HG02840 (cell line): Measurements from ENCODE around the gene C2orf68.
"Not testable (repeated sequence)": the region's sequence is repeated elsewhere in the genome, so short reads cannot be mapped to it uniquely, and the experiment has no call there.

Experiments
- ATAC-seq: cut with Tn5 transposase; IDR thresholded peaks from one replicate; pipeline ENCODE4 v1.9.1; 2021; ENCODE audit warnings: mild to moderate bottlenecking, moderate library complexity, moderate number of reproducible peaks; ENCODE audit not compliant: unreplicated experiment, low FRiP score

Gene C2orf68

DNA sequence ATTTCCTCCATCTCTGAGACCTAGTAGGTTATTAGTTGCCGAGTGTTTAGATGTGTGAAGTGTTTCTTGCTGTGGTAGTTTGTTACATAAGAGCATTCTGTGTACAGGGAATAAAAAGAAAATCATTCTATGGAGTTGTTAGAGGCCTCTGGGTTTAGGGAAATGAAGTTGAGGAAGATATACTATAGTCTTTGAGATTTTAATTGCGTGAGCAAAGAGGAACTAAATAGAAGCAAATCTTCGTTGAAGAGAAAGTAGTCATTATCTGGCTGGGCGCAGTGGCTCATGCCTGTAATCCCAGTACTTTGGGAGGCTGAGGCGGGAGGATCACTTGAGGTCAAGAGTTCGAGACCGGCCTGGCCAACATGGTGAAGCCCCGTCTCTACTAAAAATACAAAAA lies 23.1 kb upstream of the C2orf68 start:
- no peak for ATAC-seq

DNA sequence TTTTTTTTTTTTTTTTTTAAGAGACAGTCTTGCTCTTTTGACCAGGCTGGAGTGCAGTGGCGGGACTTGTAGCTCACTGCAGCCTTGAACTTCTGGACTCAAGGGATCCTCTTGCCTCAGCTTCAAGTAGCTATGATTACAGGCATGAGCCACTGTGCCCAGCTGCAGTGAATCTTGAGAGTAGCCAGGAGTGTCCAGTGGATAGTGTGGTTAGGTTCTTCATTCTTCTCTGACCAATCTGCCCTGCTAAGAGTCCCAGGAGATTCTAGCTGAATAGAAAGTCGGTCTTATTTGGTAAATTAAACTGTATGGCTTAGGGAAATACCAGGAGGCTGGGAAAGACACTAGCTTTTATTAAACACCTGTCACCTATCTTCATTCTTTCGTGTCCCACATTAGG lies 19.4 kb upstream of the C2orf68 start:
- ATAC-seq, result no peak

DNA sequence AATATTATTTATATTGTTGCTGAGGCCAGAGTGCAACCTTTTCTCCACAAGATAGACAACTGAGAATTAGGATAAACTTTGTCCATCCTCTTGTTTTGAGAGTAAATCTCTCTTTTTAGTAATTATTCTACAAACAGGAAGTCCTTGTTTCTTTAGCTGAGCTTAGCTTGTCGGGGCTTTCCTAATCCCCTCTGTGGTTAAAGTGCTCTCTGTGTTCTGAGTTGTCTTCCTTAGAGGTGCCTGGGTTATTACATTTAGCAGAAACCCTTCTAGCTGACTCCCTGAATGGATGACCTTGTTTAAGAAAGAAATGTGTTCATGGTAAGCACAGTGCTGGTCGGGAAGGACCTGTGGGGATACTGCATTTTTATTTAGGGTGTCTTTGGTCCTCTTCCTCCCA lies 16.8 kb upstream of the C2orf68 start:
- ATAC-seq, result no peak

DNA sequence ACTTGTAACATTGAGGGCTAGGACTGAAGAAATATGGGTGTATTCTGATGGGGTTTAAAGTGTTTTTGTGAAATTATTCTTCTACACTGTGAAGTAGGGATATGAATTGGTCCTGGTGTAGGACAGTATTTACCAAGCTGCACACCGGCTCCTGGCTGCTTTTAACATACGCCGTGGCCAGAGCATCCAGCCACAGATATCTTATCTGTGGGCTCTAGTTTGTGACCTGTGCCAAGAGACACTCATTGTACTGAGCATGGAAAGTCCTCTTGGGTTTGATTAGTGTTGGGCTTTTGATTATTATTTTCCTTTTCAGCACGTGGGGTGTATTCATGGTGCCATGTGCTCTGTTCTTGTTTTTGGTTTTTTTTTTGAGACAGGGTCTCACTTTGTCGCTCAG lies 12.1 kb upstream of the C2orf68 start:
- no peak for ATAC-seq

DNA sequence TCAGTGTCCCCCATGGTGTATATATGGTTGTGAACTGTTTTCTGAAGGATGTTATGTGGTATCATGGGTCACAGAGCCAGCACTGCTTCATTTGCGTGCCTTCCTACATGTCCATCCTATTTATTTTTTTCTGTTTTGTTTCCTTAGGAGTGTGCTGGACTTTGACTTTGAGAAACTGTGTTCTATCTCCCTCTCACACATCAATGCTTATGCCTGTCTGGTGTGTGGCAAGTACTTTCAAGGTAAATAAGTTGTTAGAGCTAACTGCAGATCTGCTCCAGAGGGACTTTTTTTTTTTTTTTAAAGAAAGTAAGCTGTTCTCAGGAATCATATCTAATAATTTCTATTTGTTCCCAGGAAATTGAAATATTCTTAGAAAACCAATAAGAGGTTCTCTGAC lies 9.5 kb upstream of the C2orf68 start:
- ATAC-seq, result no peak

DNA sequence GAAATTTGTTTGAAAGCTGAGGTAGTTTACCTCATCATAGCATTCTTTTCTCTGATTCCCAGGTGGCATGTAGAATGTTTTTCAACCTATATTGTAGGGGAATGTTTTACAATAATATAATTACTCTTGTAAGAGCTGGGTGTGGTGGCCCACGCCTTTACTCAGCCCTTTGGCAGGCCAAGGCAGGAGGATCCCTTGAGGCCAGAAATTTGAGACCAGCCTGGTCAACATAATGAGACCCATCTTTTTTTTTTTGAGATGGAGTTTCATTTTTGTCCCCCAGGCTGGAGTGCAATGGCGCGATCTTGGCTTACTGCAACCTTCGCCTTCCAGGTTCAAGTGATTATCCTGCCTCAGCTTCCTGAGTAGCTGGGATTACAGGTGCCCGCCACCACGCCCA lies 7.8 kb upstream of the C2orf68 start:
- no peak for ATAC-seq

DNA sequence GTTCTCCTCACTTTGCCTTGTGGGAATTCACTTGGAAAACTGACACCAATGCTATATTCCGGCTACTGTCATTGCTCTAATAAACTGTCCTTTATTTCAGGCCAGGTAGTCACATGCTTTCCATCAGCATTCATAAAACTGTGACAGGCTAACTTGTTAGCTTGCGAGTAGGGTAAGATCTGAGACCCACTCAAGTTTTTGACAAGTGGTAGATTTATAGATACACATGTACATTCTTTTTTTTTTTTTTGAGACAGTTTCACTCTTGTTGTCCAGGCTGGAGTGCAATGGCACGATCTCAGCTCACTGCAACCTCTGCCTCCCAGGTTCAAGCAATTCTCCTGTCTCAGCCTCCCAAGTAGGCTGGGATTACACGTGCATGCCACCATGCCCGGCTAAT lies 5.9 kb upstream of the C2orf68 start:
- ATAC-seq, result not testable (repeated sequence)

DNA sequence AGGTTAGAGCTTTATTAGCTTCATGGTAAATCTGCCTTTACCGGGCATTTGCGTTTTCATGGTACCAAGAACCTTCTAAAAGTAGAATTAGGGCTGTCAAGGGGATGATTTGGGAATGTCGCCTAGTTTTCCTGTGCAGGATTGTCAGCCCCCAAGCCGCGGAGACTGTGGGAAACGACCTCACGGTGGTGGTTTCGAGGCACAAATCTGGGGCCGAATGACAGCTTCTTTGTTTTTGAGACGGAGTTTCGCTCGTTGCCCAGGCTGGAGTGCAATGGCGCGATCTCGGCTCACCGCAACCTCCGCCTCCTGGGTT lies 3.5 kb upstream of the C2orf68 start:
- no peak for ATAC-seq

DNA sequence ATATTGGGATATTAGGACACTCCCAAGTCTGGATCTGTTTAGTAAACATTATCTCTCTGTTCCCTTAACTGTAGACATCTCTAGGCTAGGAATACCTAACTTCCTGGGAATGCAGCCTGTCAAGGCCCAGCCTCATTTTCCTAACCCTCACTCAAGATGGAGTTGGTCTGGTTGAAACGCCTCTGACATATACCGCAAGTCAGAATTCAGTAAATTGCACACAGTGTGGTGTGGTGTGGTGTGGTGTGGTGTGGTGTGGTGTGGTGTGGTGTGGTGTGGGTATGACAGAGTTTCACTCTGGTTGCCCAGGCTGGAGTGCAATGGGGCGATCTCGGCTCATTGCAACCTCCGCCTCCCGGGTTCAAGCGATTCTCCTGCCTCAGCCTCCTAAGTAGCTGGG lies 2.9 kb upstream of the C2orf68 start:
- not testable (repeated sequence) for ATAC-seq

DNA sequence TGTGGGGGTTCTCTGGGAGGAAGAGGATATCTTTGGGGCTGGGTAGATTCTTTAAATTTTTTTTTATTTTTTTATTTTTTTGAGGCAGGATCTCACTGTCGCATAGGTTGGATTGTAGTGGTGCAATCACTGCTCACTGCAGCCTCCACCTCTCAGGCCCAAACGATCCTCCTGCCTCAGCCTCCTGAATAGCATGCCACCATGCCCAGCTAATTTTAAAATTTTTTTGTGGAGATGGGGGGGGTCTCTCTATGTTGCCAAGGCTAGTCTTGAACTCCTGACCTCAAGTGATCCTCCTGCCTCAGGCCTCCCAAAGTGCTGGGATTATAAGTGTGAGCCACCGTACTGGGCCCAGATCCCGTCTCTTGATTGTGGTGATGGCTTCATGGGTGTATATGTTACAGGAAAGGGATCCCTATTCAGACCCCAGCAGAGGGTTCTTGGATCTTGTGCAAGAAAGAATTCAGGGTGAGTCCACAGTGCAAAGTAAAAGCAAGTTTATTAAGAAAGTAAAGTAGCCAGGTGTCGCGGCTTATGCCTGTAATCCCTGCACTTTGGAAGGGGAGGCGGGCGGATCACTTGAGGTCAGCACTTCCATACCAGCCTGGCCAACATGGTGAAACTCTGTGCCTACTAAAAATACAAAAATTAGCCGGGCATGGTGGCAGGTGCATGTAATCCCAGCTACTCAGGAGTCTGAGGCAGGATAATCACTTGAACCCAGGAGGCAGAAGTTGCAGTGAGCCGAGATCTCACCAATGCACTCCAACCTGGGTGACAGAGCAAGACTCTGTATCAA lies 2.0 kb upstream of the C2orf68 start:
- no peak for ATAC-seq

DNA sequence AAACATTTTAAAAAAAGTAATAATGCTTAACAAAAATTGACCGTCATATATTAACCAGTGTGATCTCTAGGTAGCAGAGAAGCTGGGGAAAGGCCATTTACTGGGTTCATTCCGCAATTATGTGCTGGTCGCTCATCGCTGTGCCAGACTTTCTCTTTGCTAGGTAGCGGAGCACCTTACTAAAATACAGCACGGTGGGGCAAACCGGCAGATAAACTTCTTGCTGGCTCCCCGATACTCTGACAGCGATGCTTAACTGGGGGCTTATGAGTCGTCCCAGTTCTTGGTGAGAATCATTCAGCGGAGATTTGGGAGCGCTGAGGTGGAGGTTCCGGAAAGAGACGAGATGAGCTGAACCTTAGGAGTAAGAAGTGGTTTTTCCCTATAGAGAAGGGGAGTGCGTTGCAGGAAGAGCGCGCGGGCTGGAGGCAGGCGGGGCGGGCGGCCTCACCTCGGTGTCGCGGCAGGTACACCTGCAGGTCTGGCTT lies 605 bp downstream of the C2orf68 start:
- ATAC-seq, result no peak

DNA sequence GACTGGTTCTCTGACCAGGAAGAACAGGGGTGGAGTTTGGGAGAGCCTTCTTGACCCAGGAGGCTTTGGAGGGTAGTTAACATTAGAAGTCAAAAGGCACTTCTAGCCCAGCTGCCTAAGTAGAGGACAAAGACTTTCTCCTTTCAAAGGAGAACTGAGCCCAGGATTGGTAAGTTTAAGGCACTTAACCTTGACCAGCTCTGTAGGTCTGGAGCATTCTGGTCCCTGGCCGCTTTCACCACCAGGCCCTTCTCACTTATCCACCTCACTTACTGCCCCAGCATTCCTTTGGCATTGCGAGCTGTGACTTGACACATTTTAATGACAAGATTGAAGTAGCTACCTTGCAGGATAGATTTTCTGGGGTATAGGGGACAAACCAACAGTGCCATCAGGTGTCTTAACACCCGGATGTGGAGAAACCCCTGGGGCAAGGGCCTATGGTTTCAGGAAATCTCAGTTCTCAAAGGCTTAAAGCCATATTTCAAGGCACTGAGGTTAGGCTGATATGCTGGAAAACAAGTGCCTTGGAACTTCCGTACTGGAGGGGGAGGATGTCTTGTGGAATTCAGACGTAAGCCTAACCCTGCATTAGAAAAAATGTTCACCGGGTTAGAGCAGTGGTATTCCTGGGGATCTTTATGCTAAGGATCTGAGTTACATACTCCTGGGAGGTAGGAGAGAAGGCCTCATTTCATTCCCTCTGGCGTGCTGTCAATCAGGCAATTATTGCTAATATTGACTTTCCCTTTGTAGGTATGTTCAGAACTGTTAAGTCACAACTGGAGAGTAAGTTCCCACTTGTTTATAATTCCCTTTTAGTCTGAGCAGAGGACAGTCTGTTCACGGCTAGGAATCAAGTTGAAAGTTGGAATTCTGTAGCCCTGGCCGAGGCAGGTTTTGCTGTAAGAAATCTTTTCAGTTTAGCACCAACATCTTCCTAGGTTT lies 4.3 kb downstream of the C2orf68 start:
- ATAC-seq, result no peak

DNA sequence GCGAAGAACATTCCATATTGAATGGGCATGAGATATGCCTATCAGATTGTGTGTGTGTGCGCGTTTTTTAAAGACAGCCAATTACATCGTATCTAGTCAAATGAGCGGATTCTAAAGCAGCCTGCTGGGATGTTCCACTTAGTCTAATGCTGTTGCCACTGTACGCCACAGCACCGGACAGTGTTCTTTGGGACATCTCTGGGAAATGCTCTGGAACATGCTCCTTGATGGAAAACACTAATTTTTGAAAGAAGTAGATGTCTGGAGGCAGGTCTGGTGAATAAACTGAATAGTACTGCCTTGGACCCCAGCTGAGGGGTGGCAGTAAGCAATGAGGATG lies 5.8 kb downstream of the C2orf68 start:
- no peak for ATAC-seq

DNA sequence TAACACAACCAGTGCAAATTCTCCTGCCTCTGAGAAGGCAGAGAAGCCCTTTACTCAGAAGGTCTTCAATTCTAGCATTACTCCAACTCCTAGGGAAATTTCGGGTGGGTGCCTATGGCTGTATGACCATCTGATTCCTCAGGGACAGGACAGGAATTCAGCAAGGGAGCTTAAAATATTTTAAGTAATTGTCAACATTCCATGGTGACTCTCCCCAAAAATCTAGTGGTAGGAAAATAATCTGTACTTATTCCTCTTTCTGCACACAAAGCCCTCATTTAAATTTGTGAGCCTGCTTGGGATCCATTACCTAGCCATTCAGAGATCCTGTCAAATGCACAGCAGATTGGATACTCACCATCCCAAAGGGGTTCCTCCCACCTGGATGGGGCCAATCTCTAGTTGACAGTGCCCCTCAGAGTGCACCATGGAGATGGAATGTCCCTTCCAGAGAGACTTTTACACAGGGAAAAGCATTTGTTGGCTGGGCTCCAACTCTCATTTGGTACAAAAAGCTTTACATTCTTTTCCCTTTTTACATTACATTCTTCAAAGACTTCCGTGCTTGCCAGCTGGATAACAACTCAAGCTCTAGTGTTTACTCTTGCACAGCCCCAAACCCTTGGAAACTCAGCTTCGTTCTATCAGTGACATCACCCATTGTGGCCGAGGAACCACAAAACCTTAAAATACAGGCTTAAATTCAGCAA lies 6.3 kb downstream of the C2orf68 start:
- ATAC-seq, result no peak

DNA sequence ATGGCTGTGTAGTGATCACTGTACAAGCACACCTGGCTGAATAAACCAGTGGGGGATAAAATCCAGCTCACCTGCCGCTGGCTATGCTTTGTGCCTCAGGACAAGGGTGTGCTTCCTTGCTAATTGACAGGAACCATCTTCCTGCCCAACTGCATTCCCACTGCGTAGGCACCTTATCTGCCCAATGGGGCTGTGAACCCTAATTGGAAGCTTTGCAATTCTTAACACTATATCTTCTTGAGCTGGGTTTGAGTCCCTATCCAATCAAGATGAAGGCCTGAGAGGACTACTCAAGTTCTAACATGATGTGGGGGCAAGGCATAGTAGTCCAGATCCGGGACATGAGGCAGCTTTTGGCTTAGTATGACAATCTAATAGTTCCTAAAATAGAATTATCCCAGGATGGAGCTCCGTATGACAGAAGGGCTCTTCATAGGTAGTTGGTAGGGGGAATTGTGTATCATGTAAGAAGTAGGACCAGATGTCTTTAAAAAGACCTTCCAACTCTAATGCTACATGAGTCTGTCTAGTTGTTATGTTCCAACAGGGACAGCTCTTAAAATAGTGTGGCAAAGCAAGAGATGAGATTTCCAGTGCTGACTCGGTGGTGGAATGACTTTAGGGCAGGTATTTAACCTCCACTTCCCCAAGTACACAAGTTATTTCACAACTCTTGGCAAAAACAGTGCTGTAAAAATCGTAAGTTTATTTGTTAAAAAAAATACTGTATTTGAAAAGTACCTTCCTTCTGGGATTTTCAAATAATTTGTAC lies 7.1 kb downstream of the C2orf68 start:
- no peak for ATAC-seq

DNA sequence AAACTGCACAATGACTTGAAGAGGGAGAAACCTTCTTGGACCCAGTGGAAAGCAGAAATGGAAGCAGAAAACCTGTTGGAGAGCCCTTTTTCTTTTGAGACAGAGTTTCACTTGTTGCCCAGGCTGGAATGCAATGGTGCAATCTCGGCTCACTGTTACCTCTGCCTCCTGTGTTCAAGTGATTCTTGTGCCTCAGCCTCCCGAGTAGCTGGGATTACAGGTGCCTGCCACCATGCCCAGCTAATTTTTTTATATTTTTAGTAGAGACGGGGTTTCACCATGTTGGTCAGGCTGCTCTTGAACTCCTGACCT lies 7.8 kb downstream of the C2orf68 start:
- ATAC-seq, result not testable (repeated sequence)

DNA sequence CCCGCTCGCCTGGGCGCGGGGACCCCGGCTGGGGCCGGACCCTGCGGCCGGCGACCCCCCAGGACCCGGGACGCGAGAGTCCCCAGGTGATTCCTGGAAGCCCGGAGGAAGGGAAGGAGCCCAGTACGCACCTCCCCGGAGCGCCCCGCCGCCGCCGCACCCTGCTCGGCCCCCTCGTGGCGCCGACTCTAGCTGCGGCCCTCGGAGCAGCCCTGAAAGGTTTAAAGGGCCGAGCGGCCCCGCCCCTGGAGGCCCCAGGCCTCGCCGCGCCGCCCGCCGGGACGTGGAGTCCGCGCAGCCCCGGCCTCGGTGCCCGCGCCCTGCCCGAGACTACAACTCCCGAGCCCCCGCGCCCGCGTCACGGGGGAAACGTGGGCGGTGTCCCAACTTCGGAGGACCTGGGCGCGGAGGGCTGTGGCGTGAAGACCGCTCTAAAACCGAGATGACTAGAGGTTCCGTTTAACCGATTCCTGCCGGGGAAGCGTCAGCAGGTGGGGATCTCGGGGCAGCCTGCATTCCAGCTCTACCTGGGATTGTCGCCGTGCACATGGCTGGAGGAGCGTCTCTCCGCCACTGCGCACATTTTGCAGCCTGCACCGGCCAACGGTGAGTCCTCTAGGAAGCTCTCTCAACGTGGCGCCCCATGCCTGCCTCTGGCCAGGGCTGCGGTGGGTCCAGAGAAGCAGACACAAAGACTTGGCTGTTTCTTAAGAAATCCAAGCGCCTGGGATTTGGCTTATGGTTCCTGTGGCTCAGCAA lies 9.2 kb downstream of the C2orf68 start, which contains the start of gene TMEM150A:
TSS of gene TMEM150A (minus strand) at position 223 of the 759 bp plus-strand sequence. CDS start 750 bp downstream, outside the sequence.
- peak; percentile 85 for ATAC-seq

DNA sequence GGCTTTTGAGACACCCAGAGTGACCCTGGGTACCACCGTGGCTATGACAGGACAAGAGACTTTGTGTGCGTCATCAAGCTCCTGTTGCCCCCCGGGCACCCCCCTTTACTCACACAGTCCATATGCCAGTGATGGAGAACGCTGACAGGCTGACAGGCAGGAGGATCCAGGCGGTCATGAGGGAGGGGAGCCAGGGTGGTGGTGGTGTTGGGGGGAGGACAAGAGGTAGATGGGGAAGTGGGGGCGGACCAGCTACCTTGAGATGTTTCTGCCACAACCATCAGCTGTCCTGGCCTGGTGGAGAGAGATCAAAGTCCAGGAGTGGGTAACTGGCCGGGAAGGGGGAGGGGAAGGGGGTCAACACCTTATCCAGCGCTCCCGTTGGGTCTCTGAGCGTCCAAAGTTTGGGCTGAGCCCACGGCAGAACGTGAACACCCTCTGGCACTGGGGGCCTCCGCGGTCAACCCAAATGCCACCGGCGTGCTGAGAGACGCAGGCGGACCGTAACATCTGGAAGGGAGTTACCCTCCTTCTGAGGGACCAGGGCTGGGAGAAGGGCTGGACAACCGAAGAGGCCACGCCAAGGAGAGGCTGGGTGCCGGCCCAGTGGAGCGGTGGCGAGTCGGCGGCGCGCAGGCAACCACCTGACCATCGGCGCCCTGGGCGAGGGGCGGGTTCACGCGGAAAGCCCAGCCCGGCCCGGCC lies 9.9 kb downstream of the C2orf68 start:
- ATAC-seq, result peak; percentile 41
